Esophagus squamous epithelium (tissue), 5 donors: ENCODE results near the gene TRIM42. TPM values are rescaled to one million over a fixed set of nuclear protein-coding genes. Genes with fewer than 3 reads are reported as not detected.

Experiments used
- DNase-seq: peaks from one replicate; lab custom pipeline; 2025; lab: John Stamatoyannopoulos, UW
- H3K27ac ChIP-seq, 4 donors: fragments of 200-600 bp; sonication (generic); one replicate each; pipeline ENCODE4 v1.5.1; 2016 to 2019; ENCODE audit warnings: mild to moderate bottlenecking in 1 of 4
- H3K27me3 ChIP-seq, 4 donors: fragments of 200-600 bp; sonication (generic); 1 replicate in 3 of 4; 2 replicates in 1 of 4; pipeline versions ENCODE4 v1.5.1 to v1.6.0; 2017 to 2021; ENCODE audit warnings: antibody characterized with exemption in 1 of 4
- H3K36me3 ChIP-seq, 3 donors: fragments of 200-600 bp; sonication (generic); one replicate each; pipeline ENCODE4 v1.5.1; 2016 to 2019
- H3K4me1 ChIP-seq, 3 donors: fragments of 200-600 bp; sonication (generic); one replicate each; pipeline ENCODE4 v1.5.1; 2017 to 2019
- H3K4me3 ChIP-seq, 4 donors: fragments of 200-600 bp; sonication (generic); 1 replicate in 3 of 4; 2 replicates in 1 of 4; pipeline ENCODE4 v1.5.1; 2016 to 2019; ENCODE audit warnings: mild to moderate bottlenecking in 2 of 4, moderate library complexity in 1 of 4
- H3K9me3 ChIP-seq, 3 donors: fragments of 200-600 bp; sonication (generic); one replicate each; pipeline ENCODE4 v1.5.1; 2016 to 2019
- CTCF ChIP-seq, 6 experiments: fragments of 450-650 bp in 4 of 6; fragments of 200-600 bp in 2 of 6; sonication (generic) in 2 of 6; IDR thresholded peaks; one replicate each; pipeline ENCODE4 v1.5.1; 2016 to 2019; ENCODE audit warnings: antibody characterized with exemption in 6 of 6, mild to moderate bottlenecking in 4 of 6, moderate library complexity in 4 of 6
- POLR2A ChIP-seq, 4 donors: fragments of 450-650 bp; IDR thresholded peaks; one replicate each; pipeline ENCODE4 v1.6.1; 2017; ENCODE audit warnings: antibody characterized with exemption in 4 of 4, mild to moderate bottlenecking in 4 of 4, moderate library complexity in 3 of 4
- WGBS, 2 donors: methylation state at CpG; one replicate each; pipeline ENCODE4 v1.1.5; 2018; 5-methylcytosine and 5-hydroxymethylcytosine counted together
- intact Hi-C: fragments of 100-400 bp; cut with DNase I; formaldehyde crosslinking; loops from one replicate; pipeline ENCODE4 v1.15.0; 2022
- total RNA-seq, 4 donors: library from RNA; depleted of rRNA; stranded (reverse); fragments of >200 nt; gene quantifications; one replicate each; pipeline ENCODE4 v1.1.0, GENCODE V29; 2016
- donor health status: DM: yes; HTN: yes; CAD: no.

Gene TRIM42
- total RNA-seq, 4 donors from 2014 or later: not detected

GRCh38 chr3:140635276-140635675, 42.6 kb upstream of the TRIM42 start:
- Histone ChIP-seq H3K4me3 (no peak overlapping the region), H3K4me1 (no peaks in the 10 kb centered on the region), H3K36me3 (no peaks in the 10 kb centered on the region), H3K9me3 (no peaks in the 10 kb centered on the region), H3K27me3 (no peaks in the 10 kb centered on the region), H3K27ac (no peak overlapping the region)
- WGBS, 2 donors: 68 to 88% methylated on average over 5 of the region's 5 CpGs
- no peak for TF ChIP-seq CTCF (IDR thresholded peaks at IDR 0.05)
- TF ChIP-seq POLR2A (IDR thresholded peaks at IDR 0.05): no peak
- DNase-seq: no peak
- intact Hi-C loops: no loop called here

GRCh38 chr3:140636406-140637138, 41.3 kb upstream of the TRIM42 start:
- intact Hi-C loops: no loop called here
- H3K27ac ChIP-seq: no peak overlapping the region
- no peak for DNase-seq

GRCh38 chr3:140651287-140651686, 26.6 kb upstream of the TRIM42 start:
- no peaks in the 10 kb centered on the region for H3K4me1 ChIP-seq
- no peaks in the 10 kb centered on the region for H3K9me3 ChIP-seq
- TF ChIP-seq CTCF (IDR thresholded peaks at IDR 0.05): no peak
- no peak for TF ChIP-seq POLR2A (IDR thresholded peaks at IDR 0.05)
- intact Hi-C loops: no loop called here
- H3K27ac ChIP-seq: no peak overlapping the region
- no peaks in the 10 kb centered on the region for H3K36me3 ChIP-seq
- DNase-seq: no peak
- H3K4me3 ChIP-seq: no peak overlapping the region
- no peaks in the 10 kb centered on the region for H3K27me3 ChIP-seq
- no CpG with 5 or more reads among the region's 23 CpGs for WGBS, 2 donors

More at GRCh38 chr3:140636406-140637138, 41.3 kb upstream of the TRIM42 start:
- Histone ChIP-seq H3K36me3 (no peaks in the 10 kb centered on the region), H3K4me1 (no peaks in the 10 kb centered on the region), H3K4me3 (no peak overlapping the region), H3K9me3 (no peaks in the 10 kb centered on the region), H3K27me3 (no peaks in the 10 kb centered on the region)
- TF ChIP-seq CTCF (IDR thresholded peaks at IDR 0.05) (no peak), POLR2A (IDR thresholded peaks at IDR 0.05) (no peak)
- WGBS, 2 donors: 36 to 38% methylated on average over 4 of the region's 6 CpGs

GRCh38 chr3:140655678-140656077, 22.2 kb upstream of the TRIM42 start:
- DNase-seq: no peak
- no peak for TF ChIP-seq CTCF (IDR thresholded peaks at IDR 0.05)
- TF ChIP-seq POLR2A (IDR thresholded peaks at IDR 0.05): no peak
- WGBS, 2 donors: 67 to 83% methylated on average over 1 of the region's 1 CpG
- Histone ChIP-seq H3K4me3 (no peak overlapping the region), H3K36me3 (no peaks in the 10 kb centered on the region), H3K9me3 (no peaks in the 10 kb centered on the region), H3K4me1 (no peaks in the 10 kb centered on the region), H3K27me3 (no peaks in the 10 kb centered on the region), H3K27ac (no peak overlapping the region)
- intact Hi-C loops: no loop called here

GRCh38 chr3:140664111-140664510, 13.8 kb upstream of the TRIM42 start:
- TF ChIP-seq CTCF (IDR thresholded peaks at IDR 0.05) (no peak), POLR2A (IDR thresholded peaks at IDR 0.05) (no peak)
- Histone ChIP-seq H3K9me3 (peaks cover 0 to 4% (median 0%) of the 10 kb centered on the region in 3 donors), H3K4me3 (no peak overlapping the region), H3K4me1 (no peaks in the 10 kb centered on the region), H3K27ac (no peak overlapping the region), H3K36me3 (no peaks in the 10 kb centered on the region), H3K27me3 (no peaks in the 10 kb centered on the region)
- WGBS, 2 donors: 54 to 65% methylated on average over 4 of the region's 5 CpGs
- DNase-seq: no peak
- intact Hi-C loops: no loop called here
